A673 (cell line): ENCODE results near the gene CELSR1.

Experiments used
- CTCF ChIP-seq: fragments of 300-800, 200-600 bp; sonication (generic); conservative IDR thresholded peaks from 2 replicates; pipeline ENCODE4 v1.5.1; 2017; ENCODE audit warnings: low read depth, mild to moderate bottlenecking, antibody characterized with exemption, low read length, moderate library complexity, mixed read lengths
- EZH2 ChIP-seq: fragments of 200-600 bp; sonication (generic); IDR thresholded peaks from 2 replicates; pipeline ENCODE4 v1.6.1; 2017; ENCODE audit warnings: borderline replicate concordance, low read depth, mild to moderate bottlenecking, mixed read lengths, antibody characterized with exemption, low read length; ENCODE audit not compliant: poor library complexity, severe bottlenecking

- no peak for TF ChIP-seq CTCF
- no peak for TF ChIP-seq EZH2
Measured at GRCh38 chr22:46511151-46512038, 26.0 kb downstream of the CELSR1 start.
